ENCODE measurements around the gene ECT2L.

- TF ChIP-seq CTCF (IDR thresholded peaks at IDR 0.05; ENCODE audit: low read depth, low read length, missing input control) (no peak), RAD21 (IDR thresholded peaks at IDR 0.05) (no peak), YY1 (IDR thresholded peaks at IDR 0.05) (no peak), JUND (IDR thresholded peaks at IDR 0.05) (no peak), ATF3 (IDR thresholded peaks at IDR 0.05) (no peak)
These were observed 25.6 kb downstream of the ECT2L start for GRCh38 chr6:138821519-138821918.
